Germinal center (tissue), 1 donor: ENCODE data around the gene RAD9A.

Source experiments
- DNase-seq: peaks from one replicate; pipeline ENCODE4 v3.0.0; 2012; ENCODE audit warnings: mixed read lengths, low spot score

Gene RAD9A

GRCh38 chr11:67441098-67441563 lies 49.3 kb downstream of the RAD9A start:
- DNase-seq, result no peak

GRCh38 chr11:67441731-67442351 lies 50.1 kb downstream of the RAD9A start:
- DNase-seq, result no peak

GRCh38 chr11:67442504-67443404 lies 51.0 kb downstream of the RAD9A start:
- DNase-seq, result no peak

- DNase-seq, result no peak
These were observed 53.7 kb downstream of the RAD9A start for GRCh38 chr11:67445515-67445914.
